ENCODE results near the gene OTUD6A.

The OTUD6A gene

DNA sequence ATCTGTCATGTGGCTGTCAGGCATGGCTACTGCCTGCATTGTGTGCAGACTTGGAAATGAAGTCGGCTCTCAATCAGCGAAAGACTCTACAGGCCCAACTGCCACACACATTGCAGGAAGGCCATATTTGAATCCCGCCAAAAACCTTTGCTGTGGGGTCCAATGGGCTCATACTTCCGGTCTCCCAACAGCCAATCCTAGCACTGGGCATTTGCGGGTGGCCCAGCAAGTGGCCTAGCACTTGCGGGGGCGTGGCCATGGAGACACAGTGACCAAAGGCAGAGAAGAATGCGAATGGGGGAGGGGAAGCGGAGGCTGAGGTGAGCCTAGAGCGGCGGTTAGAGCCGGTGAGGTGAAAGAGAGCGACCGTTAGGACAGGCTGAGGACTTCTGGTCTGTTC, at the start of gene OTUD6A:
TSS of gene OTUD6A (plus strand) at position 382 of the 400 bp plus-strand sequence. CDS start 68 bp downstream, outside the sequence.
- H3K4me3 ChIP-seq (ENCODE audit: low read depth, low read length): no peak within 1 kb of the TSS
- TF ChIP-seq MYC (IDR thresholded peaks at IDR 0.05; ENCODE audit: low read depth, low read length) (no peak), MAX (IDR thresholded peaks at IDR 0.05; ENCODE audit: low read depth, low read length) (no peak), POLR2A (IDR thresholded peaks at IDR 0.05; ENCODE audit: extremely low read depth, insufficient read length) (no peak)
- TF ChIP-seq, protein P1, sequence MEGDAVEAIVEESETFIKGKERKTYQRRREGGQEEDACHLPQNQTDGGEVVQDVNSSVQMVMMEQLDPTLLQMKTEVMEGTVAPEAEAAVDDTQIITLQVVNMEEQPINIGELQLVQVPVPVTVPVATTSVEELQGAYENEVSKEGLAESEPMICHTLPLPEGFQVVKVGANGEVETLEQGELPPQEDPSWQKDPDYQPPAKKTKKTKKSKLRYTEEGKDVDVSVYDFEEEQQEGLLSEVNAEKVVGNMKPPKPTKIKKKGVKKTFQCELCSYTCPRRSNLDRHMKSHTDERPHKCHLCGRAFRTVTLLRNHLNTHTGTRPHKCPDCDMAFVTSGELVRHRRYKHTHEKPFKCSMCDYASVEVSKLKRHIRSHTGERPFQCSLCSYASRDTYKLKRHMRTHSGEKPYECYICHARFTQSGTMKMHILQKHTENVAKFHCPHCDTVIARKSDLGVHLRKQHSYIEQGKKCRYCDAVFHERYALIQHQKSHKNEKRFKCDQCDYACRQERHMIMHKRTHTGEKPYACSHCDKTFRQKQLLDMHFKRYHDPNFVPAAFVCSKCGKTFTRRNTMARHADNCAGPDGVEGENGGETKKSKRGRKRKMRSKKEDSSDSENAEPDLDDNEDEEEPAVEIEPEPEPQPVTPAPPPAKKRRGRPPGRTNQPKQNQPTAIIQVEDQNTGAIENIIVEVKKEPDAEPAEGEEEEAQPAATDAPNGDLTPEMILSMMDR (IDR thresholded peaks at IDR 0.05; ENCODE audit: low read depth, low read length): no peak
- no peak for DNase-seq (ENCODE audit: low read depth)

DNA sequence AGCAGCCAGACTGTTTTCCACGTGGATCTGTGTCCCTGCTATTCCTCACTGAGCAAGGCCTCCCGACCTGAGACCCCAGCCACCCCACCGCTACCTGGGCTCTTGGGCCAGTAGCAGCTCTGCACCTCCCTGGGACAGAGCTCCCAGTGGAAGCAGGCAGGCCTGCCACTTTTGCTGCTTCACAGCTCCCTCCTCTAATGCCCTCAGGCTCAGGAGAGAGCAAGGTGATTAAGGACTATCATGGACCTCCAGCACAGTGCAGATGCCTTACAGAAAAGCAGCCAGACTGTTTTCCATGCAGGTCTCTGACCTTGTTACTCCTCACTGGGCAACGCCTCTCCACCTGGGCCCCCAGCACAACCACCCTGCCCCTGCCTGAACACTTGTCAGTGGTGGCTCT, 49.5 kb upstream of the OTUD6A start:
- TF ChIP-seq MAX (IDR thresholded peaks at IDR 0.05; ENCODE audit: low read depth, low read length) (no peak), MYC (IDR thresholded peaks at IDR 0.05; ENCODE audit: low read depth, low read length) (no peak), POLR2A (IDR thresholded peaks at IDR 0.05; ENCODE audit: extremely low read depth, insufficient read length) (no peak)
- TF ChIP-seq, protein P1 (IDR thresholded peaks at IDR 0.05; ENCODE audit: low read depth, low read length): no peak
- H3K4me3 ChIP-seq (ENCODE audit: low read depth, low read length): no peak overlapping the region
- no peak for DNase-seq (ENCODE audit: low read depth)

DNA sequence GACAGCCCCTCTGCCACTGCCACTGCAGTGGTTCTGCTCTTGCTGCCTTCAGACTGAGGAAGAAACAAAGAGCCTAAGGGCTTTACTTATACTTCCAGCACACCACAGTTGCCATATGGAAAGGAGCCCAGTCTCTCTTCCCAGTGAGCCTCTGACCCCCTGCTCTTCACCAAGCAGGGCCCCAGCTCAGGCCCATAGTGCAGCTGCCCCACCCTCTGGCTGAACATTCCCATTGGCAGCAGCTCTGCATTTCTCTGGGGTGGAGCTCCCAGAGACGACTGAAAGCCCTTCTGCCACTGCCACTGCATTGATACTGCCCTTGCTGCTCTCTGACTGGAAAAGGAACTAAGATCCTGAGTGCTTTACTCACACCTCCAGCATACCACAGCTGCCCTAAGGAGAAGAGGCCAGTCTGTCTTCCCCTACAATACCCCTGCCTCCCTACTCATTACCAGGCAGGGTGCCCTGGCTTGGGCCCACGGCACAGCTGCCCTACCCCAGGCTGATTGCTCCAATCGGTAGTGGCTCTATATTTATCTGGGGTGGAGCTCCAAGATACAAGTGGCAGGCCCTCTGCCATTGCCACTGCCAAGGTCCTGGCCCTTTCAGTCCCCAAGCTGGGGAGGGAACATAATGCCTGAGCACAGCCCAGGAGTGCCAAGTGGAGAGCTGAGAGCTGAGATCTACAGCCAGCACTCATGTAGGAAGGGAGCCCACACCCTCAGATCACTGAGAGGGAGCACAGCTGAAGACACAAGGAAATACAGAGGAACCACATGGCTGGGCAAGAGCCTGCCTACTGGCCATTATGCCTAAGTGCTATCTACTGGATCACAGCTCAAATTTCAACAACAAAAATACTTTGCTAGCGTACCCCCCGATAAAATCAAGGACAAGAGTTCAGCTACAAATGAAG, 48.5 kb upstream of the OTUD6A start:
- H3K4me3 ChIP-seq (ENCODE audit: low read depth, low read length): no peak overlapping the region
- no peak for DNase-seq (ENCODE audit: low read depth)
- TF ChIP-seq, protein P1 (IDR thresholded peaks at IDR 0.05; ENCODE audit: low read depth, low read length): no peak
- TF ChIP-seq MAX (IDR thresholded peaks at IDR 0.05; ENCODE audit: low read depth, low read length): no peak

GRCh38 chrX:70016513-70016912, 45.7 kb upstream of the OTUD6A start:
- DNase-seq (ENCODE audit: low read depth): no peak
- no peak overlapping the region for H3K4me3 ChIP-seq (ENCODE audit: low read depth, low read length)
- TF ChIP-seq MAX (IDR thresholded peaks at IDR 0.05; ENCODE audit: low read depth, low read length): no peak

DNA sequence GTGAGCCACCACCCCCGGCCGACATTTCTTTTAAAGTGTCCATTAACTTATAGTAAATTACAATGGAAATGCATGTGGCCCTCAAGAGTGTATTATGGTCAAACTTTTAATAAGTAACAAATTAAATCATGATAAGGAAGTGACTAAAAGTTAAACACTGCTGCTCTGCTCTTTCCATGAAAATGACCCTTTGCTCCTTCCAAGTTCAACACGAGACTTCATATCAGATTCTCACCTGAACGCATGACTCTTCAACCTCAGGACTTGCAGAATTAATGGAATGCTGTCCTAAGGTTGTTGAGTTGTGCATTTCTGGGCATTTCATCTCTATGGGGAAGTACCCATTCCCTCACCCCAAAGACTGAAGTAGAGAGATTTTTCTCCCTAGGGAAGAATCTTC, 39.6 kb upstream of the OTUD6A start:
- DNase-seq (ENCODE audit: low read depth): no peak
- TF ChIP-seq POLR2A (IDR thresholded peaks at IDR 0.05; ENCODE audit: extremely low read depth, insufficient read length): no peak
- H3K4me3 ChIP-seq (ENCODE audit: low read depth, low read length): no peak overlapping the region

GRCh38 chrX:70025464-70025863, 36.8 kb upstream of the OTUD6A start:
- TF ChIP-seq POLR2A (IDR thresholded peaks at IDR 0.05; ENCODE audit: extremely low read depth, insufficient read length) (no peak), MAX (IDR thresholded peaks at IDR 0.05; ENCODE audit: low read depth, low read length) (no peak), MYC (IDR thresholded peaks at IDR 0.05; ENCODE audit: low read depth, low read length) (no peak)
- TF ChIP-seq, protein P1 (IDR thresholded peaks at IDR 0.05; ENCODE audit: low read depth, low read length): no peak
- H3K4me3 ChIP-seq (ENCODE audit: low read depth, low read length): no peak overlapping the region
- DNase-seq (ENCODE audit: low read depth): no peak

Data from NB4 (cell line).